B cell (primary cell): ENCODE data around the gene SLC2A4RG. TPM values are rescaled to one million over a fixed set of nuclear protein-coding genes. Genes with fewer than 3 reads are reported as not detected.

Experiments used
- ATAC-seq: fragments of 200-7000 bp; cut with Tn5 transposase; one replicate; pipeline ENCODE4 v1.10.0; 2021; ENCODE audit warnings: low read depth, mild to moderate bottlenecking, moderate number of reproducible peaks, moderate library complexity
- CTCF ChIA-PET: fragments of 350-600 bp; sonication (Branson Sonifier 250); formaldehyde crosslinking; loops from one replicate; lab custom pipeline; 2021; ENCODE audit warnings: antibody characterized with exemption, inconsistent platforms; lab: Charles Lee
- POLR2A ChIA-PET: fragments of 350-600 bp; sonication (Branson Sonifier 250); formaldehyde crosslinking; loops from one replicate; lab custom pipeline; 2021; ENCODE audit warnings: antibody characterized with exemption; lab: Charles Lee
- DNase-seq: peaks from one replicate; pipeline ENCODE4 v3.0.0; 2013
- H2AFZ ChIP-seq: 2 replicates; pipeline ENCODE4 v1.6.1; 2012; ENCODE audit warnings: mild to moderate bottlenecking, low read depth, low read length; ENCODE audit not compliant: insufficient read depth, poor library complexity, severe bottlenecking
- H3K27ac ChIP-seq, 2 donors: 1 replicate in 1 of 2; 2 replicates in 1 of 2; pipeline ENCODE4 v1.5.1; 2012 to 2013; ENCODE audit warnings: low read length in 2 of 2, mild to moderate bottlenecking in 2 of 2, moderate library complexity in 1 of 2
- H3K27me3 ChIP-seq, 4 experiments: fragments of 200-600 bp in 1 of 4; sonication (generic) in 1 of 4; replicated peaks in 1 of 4; 1 replicate in 2 of 4; 2 replicates in 2 of 4; pipeline versions ENCODE4 v1.6.1 to v1.7.0; 2013 to 2016; ENCODE audit warnings: low read length in 3 of 4, mild to moderate bottlenecking in 2 of 4, mixed read lengths in 1 of 4, moderate library complexity in 1 of 4; ENCODE audit not compliant: insufficient read depth in 4 of 4, control insufficient read depth in 3 of 4; ENCODE audit errors: control extremely low read depth in 1 of 4
- H3K36me3 ChIP-seq, 2 experiments: replicated peaks in 1 of 2; 1 replicate in 1 of 2; 2 replicates in 1 of 2; pipeline versions ENCODE4 v1.6.1 to v1.7.1; 2013; ENCODE audit warnings: low read length in 1 of 2; ENCODE audit not compliant: insufficient read depth in 2 of 2, control insufficient read depth in 1 of 2; ENCODE audit errors: control extremely low read depth in 1 of 2, extremely low read depth in 1 of 2
- H3K4me1 ChIP-seq, 2 donors: fragments of 200-600 bp in 1 of 2; sonication (generic) in 1 of 2; 1 replicate in 1 of 2; 2 replicates in 1 of 2; pipeline versions ENCODE4 v1.5.1 to v1.6.1; 2013 to 2017; ENCODE audit warnings: low read length in 2 of 2; ENCODE audit not compliant: control insufficient read depth in 2 of 2, insufficient read depth in 2 of 2
- H3K4me2 ChIP-seq: replicated peaks from 2 replicates; pipeline ENCODE3; 2012; ENCODE audit warnings: mild to moderate bottlenecking, low read depth, low read length; ENCODE audit not compliant: poor library complexity, severe bottlenecking
- H3K4me3 ChIP-seq, 5 experiments: fragments of 200-600 bp in 1 of 5; sonication (generic) in 1 of 5; 1 replicate in 3 of 5; 2 replicates in 2 of 5; pipeline versions ENCODE4 v1.5.1 to v1.7.0; 2011 to 2016; ENCODE audit warnings: low read length in 4 of 5, mild to moderate bottlenecking in 4 of 5, low read depth in 2 of 5, control low read depth in 1 of 5, moderate library complexity in 1 of 5; ENCODE audit not compliant: insufficient read depth in 1 of 5; ENCODE audit errors: control extremely low read depth in 1 of 5, extremely low read depth in 1 of 5
- H3K79me2 ChIP-seq: fragments of 200-600 bp; sonication (generic); one replicate; pipeline ENCODE4 v1.6.0; 2016; ENCODE audit warnings: low read length; ENCODE audit not compliant: control insufficient read depth, insufficient read depth
- H3K9ac ChIP-seq: fragments of 200-600 bp; sonication (generic); 2 replicates; pipeline ENCODE4 v1.6.1; 2017; ENCODE audit warnings: mild to moderate bottlenecking, low read length, moderate library complexity
- H3K9me3 ChIP-seq, 3 donors: one replicate each; pipeline versions ENCODE4 v1.6.1 to v1.7.1; 2013; ENCODE audit warnings: low read length in 2 of 3; ENCODE audit not compliant: control insufficient read depth in 2 of 3, insufficient read depth in 1 of 3; ENCODE audit errors: control extremely low read depth in 1 of 3
- H4K20me1 ChIP-seq: 2 replicates; pipeline ENCODE4 v1.6.0; 2012; ENCODE audit warnings: mild to moderate bottlenecking, low read length; ENCODE audit not compliant: insufficient read depth, control insufficient read depth, poor library complexity, severe bottlenecking
- H3K27ac Mint-ChIP-seq: one replicate; pipeline ENCODE4 v1.8.0; 2021; ENCODE audit warnings: mixed read lengths
- H3K27me3 Mint-ChIP-seq: one replicate; pipeline ENCODE4 v1.8.0; 2021; ENCODE audit warnings: mixed read lengths
- H3K4me1 Mint-ChIP-seq: one replicate; pipeline ENCODE4 v1.8.0; 2021; ENCODE audit warnings: mixed read lengths
- H3K4me3 Mint-ChIP-seq: one replicate; pipeline ENCODE4 v1.8.0; 2021; ENCODE audit warnings: mixed read lengths
- H3K9me3 Mint-ChIP-seq: one replicate; pipeline ENCODE4 v1.8.0; 2022; ENCODE audit warnings: mixed read lengths; ENCODE audit not compliant: insufficient read depth
- EZH2 ChIP-seq: IDR thresholded peaks from 2 replicates; pipeline ENCODE4 v1.6.1; 2012; ENCODE audit warnings: borderline replicate concordance, low read depth, mild to moderate bottlenecking, moderate library complexity, low read length; ENCODE audit not compliant: insufficient read depth, poor library complexity, severe bottlenecking
- WGBS: methylation state at CpG from one replicate; pipeline ENCODE4 v1.1.5; 2013; ENCODE audit warnings: missing lambda C conversion rate; ENCODE audit not compliant: insufficient coverage; 5-methylcytosine and 5-hydroxymethylcytosine counted together
- intact Hi-C: fragments of 100-400 bp; cut with micrococcal nuclease; formaldehyde crosslinking; loops from one replicate; pipeline ENCODE4 v1.10.0; 2022
- polyA plus RNA-seq: library from polyadenylated mRNA; depleted of rRNA; stranded (reverse); fragments of >200 nt; gene quantifications from 2 replicates; pipeline ENCODE4 v1.2.3, GENCODE V29; 2012
- total RNA-seq, 2 donors: library from RNA; stranded (reverse); fragments of 120-200 nt in 1 of 2; gene quantifications; 1 replicate in 1 of 2; 2 replicates in 1 of 2; pipeline versions ENCODE4 v1.2.3 to v1.2.4, GENCODE V29; 2013 to 2022
- TF ChIP-seq, protein P1 (sequence below): fragments of 200-600 bp; IDR thresholded peaks from one replicate; pipeline ENCODE4 v1.8.0; 2022; ENCODE audit warnings: antibody characterized with exemption, mild to moderate bottlenecking

The SLC2A4RG gene
- total and polyA plus RNA-seq, 2 donors (not counting 1 experiment from before 2014, with no cell fraction given) = 39.7 to 49.4 TPM

DNA sequence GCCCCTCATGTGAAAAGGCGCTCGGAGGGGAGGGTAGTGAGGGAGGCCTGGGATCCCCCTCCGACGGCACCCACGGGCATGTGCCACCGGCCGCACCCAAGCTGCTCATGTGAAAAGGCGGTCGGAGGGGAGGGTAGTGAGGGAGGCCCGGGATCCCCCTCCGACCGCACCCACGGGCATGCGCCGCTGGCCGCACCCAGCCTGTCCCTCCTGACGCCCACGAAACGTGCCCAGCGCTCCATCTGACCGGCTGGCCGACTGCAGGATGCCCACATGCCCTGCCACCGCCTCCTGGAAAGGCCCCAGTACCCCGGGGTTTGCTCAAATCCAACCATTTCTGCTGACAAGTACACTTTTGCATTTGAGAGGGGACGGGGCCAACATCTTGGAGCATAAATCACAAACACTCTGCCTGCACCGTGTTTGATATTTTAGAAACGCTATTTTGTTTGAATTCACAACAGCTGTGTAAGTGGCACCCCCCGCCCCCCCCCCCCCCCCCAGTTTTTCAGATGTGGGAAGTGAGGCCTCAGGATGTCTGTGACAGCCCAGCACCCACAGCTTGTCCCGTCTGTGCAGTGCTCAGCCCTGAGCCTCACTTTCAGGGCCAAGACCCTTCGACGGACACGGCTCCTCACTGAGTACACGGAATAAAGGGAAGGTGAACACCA is 34.1 kb downstream of the SLC2A4RG start:
- no peak for TF ChIP-seq EZH2
- TF ChIP-seq, protein P1, sequence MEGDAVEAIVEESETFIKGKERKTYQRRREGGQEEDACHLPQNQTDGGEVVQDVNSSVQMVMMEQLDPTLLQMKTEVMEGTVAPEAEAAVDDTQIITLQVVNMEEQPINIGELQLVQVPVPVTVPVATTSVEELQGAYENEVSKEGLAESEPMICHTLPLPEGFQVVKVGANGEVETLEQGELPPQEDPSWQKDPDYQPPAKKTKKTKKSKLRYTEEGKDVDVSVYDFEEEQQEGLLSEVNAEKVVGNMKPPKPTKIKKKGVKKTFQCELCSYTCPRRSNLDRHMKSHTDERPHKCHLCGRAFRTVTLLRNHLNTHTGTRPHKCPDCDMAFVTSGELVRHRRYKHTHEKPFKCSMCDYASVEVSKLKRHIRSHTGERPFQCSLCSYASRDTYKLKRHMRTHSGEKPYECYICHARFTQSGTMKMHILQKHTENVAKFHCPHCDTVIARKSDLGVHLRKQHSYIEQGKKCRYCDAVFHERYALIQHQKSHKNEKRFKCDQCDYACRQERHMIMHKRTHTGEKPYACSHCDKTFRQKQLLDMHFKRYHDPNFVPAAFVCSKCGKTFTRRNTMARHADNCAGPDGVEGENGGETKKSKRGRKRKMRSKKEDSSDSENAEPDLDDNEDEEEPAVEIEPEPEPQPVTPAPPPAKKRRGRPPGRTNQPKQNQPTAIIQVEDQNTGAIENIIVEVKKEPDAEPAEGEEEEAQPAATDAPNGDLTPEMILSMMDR = no peak
- WGBS = 94% methylated on average over 22 of the region's 33 CpGs
- intact Hi-C loops = no loop called here
- Histone ChIP-seq H3K4me3 (no peak overlapping the region), H3K9ac (no peak overlapping the region), H3K4me2 (no peak overlapping the region), H4K20me1 (no peaks in the 10 kb centered on the region), H3K9me3 (no peaks in the 10 kb centered on the region), H2AFZ (no peak overlapping the region), H3K4me1 (no peaks in the 10 kb centered on the region), H3K27ac (no peak overlapping the region), H3K79me2 (no peaks in the 10 kb centered on the region), H3K27me3 (no peaks in the 10 kb centered on the region), H3K36me3 (no peaks in the 10 kb centered on the region)
- Mint-ChIP-seq H3K4me1 (no peaks in the 10 kb centered on the region), H3K27me3 (no peaks in the 10 kb centered on the region), H3K27ac (no peak overlapping the region), H3K4me3 (no peak overlapping the region), H3K9me3 (no peaks in the 10 kb centered on the region)
- ATAC-seq = no peak
- DNase-seq = no peak
- ChIA-PET CTCF (no interaction called here), POLR2A (no interaction called here)

GRCh38 chr20:63774306-63774705 is 34.7 kb downstream of the SLC2A4RG start:
- Histone ChIP-seq H2AFZ (no peak overlapping the region), H3K4me3 (no peak overlapping the region), H3K4me2 (no peak overlapping the region), H3K27ac (no peak overlapping the region), H3K27me3 (no peaks in the 10 kb centered on the region), H4K20me1 (no peaks in the 10 kb centered on the region), H3K9ac (no peak overlapping the region), H3K9me3 (no peaks in the 10 kb centered on the region), H3K4me1 (no peaks in the 10 kb centered on the region), H3K36me3 (no peaks in the 10 kb centered on the region), H3K79me2 (no peaks in the 10 kb centered on the region)
- Mint-ChIP-seq H3K27ac (no peak overlapping the region), H3K4me1 (no peaks in the 10 kb centered on the region), H3K27me3 (no peaks in the 10 kb centered on the region), H3K9me3 (no peaks in the 10 kb centered on the region), H3K4me3 (no peak overlapping the region)
- CTCF ChIA-PET = no interaction called here
- intact Hi-C loops = no loop called here
- no peak for ATAC-seq
- TF ChIP-seq EZH2 = no peak
- TF ChIP-seq, protein P1 = no peak
- POLR2A ChIA-PET = no interaction called here
- 91% methylated on average over 6 of the region's 15 CpGs for WGBS
- no peak for DNase-seq
